OCI-LY3 (cell line): ENCODE data around the gene ETV6.

Experiments used
- H2AFZ ChIP-seq: fragments of 200-600, 300-600 bp; shearing (Covaris generic); 2 replicates; pipeline ENCODE4 v1.6.0; 2014; ENCODE audit warnings: antibody characterized with exemption, low read depth, low read length
- H3K27ac ChIP-seq: fragments of 200-600, 300-600 bp; sonication (generic); 2 replicates; pipeline ENCODE4 v1.5.1; 2014; ENCODE audit warnings: mild to moderate bottlenecking, low read length, moderate library complexity, mixed read lengths
- H3K27me3 ChIP-seq: fragments of 200-600, 300-600 bp; sonication (generic); 2 replicates; pipeline ENCODE4 v1.6.1; 2014; ENCODE audit warnings: low read depth, low read length, mixed read lengths
- H3K36me3 ChIP-seq: fragments of 200-600, 300-600 bp; sonication (generic); replicated peaks from 2 replicates; pipeline ENCODE3; 2014; ENCODE audit warnings: low read depth, low read length, mixed read lengths
- H3K4me1 ChIP-seq: fragments of 300-600, 200-600 bp; sonication (generic); 2 replicates; pipeline ENCODE4 v1.6.1; 2014; ENCODE audit warnings: low read length, mixed read lengths
- H3K4me2 ChIP-seq: fragments of 200-600, 300-600 bp; sonication (generic); 2 replicates; pipeline ENCODE4 v1.6.1; 2014; ENCODE audit warnings: low read length, mixed read lengths
- H3K4me3 ChIP-seq: fragments of 300-600, 200-600 bp; sonication (generic); 2 replicates; pipeline ENCODE4 v1.5.1; 2014; ENCODE audit warnings: antibody characterized with exemption, mild to moderate bottlenecking, low read length, moderate library complexity
- H3K79me2 ChIP-seq: fragments of 300-600, 200-600 bp; shearing (Covaris generic); 2 replicates; pipeline ENCODE4 v1.6.1; 2014; ENCODE audit warnings: mild to moderate bottlenecking, low read length, mixed read lengths
- H3K9ac ChIP-seq: fragments of 300-600, 200-600 bp; shearing (Covaris generic); 2 replicates; pipeline ENCODE4 v1.6.0; 2014; ENCODE audit warnings: mild to moderate bottlenecking, low read length, moderate library complexity
- H3K9me3 ChIP-seq: fragments of 200-600, 300-600 bp; shearing (Covaris generic); 2 replicates; pipeline ENCODE4 v1.6.1; 2014; ENCODE audit warnings: low read length, mixed read lengths; ENCODE audit not compliant: insufficient read depth
- H4K20me1 ChIP-seq: fragments of 200-600, 300-600 bp; sonication (generic); 2 replicates; pipeline ENCODE4 v1.6.1; 2016; ENCODE audit warnings: low read length, mixed read lengths; ENCODE audit not compliant: insufficient read depth
- EZH2phosphoT487 ChIP-seq: fragments of 200-600 bp; shearing (Covaris generic); IDR thresholded peaks from 2 replicates; pipeline ENCODE4 v1.6.1; 2018; ENCODE audit warnings: antibody characterized with exemption, mixed run types, low read depth
- TF ChIP-seq, protein P1 (sequence below): fragments of 200-600, 300-600 bp; sonication (generic); IDR thresholded peaks from 2 replicates; pipeline ENCODE4 v1.5.1; 2014; ENCODE audit warnings: antibody characterized with exemption, low read length, low read depth

The ETV6 gene

DNA sequence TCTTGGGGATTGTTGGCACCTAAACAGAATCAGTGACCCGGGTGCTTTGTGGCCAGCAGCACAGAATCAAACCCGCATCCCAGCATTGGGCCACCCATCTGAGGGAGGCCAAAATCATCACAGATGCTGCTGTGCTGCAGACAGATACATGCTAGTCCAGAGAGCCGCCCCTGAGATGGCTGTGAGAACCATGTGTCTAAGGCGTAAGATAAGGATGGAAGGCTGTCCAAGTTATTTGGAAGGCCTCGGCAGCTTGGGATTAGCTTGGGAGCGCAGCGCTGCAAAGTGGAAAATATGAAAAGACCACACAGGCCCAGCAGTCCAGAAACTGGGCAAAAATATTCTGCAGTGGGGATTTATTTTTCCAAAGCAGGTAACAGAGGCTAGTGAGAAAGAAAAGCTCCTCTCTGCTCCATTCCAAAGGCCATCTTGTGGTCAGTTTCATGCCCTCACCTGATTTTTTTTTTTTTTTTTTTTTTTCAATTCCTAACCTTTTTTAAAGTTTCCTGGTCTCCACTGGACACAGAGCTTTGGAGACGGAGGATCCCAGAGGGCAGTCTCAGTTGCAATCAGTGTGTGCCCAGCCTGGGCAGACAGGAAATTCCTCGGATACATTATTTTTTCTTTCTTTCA is 242.4 kb downstream of the ETV6 start:
- no peaks in the 10 kb centered on the region for H3K27me3 ChIP-seq
- H3K4me2 ChIP-seq, result no peak overlapping the region
- H3K9ac ChIP-seq, result no peak overlapping the region
- H3K4me1 ChIP-seq, result 0 out of 2 replicates have a peak, but pooled peaks cover 7% of the 10 kb centered on the region
- no peak overlapping the region for H3K27ac ChIP-seq
- no peak overlapping the region for H3K4me3 ChIP-seq
- H4K20me1 ChIP-seq, result no peaks in the 10 kb centered on the region
- no peaks in the 10 kb centered on the region; the same call in 1 of the 2 replicates for H3K9me3 ChIP-seq
- no peaks in the 10 kb centered on the region for H3K79me2 ChIP-seq
- no peak overlapping the region for H2AFZ ChIP-seq
- peaks cover 48% of the 10 kb centered on the region for H3K36me3 ChIP-seq
- TF ChIP-seq, protein P1, sequence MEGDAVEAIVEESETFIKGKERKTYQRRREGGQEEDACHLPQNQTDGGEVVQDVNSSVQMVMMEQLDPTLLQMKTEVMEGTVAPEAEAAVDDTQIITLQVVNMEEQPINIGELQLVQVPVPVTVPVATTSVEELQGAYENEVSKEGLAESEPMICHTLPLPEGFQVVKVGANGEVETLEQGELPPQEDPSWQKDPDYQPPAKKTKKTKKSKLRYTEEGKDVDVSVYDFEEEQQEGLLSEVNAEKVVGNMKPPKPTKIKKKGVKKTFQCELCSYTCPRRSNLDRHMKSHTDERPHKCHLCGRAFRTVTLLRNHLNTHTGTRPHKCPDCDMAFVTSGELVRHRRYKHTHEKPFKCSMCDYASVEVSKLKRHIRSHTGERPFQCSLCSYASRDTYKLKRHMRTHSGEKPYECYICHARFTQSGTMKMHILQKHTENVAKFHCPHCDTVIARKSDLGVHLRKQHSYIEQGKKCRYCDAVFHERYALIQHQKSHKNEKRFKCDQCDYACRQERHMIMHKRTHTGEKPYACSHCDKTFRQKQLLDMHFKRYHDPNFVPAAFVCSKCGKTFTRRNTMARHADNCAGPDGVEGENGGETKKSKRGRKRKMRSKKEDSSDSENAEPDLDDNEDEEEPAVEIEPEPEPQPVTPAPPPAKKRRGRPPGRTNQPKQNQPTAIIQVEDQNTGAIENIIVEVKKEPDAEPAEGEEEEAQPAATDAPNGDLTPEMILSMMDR, result no peak
- TF ChIP-seq EZH2phosphoT487, result no peak

GRCh38 chr12:11893998-11894397 is 244.5 kb downstream of the ETV6 start:
- H3K9me3 ChIP-seq, result no peaks in the 10 kb centered on the region; the same call in 1 of the 2 replicates
- TF ChIP-seq EZH2phosphoT487, result no peak
- TF ChIP-seq, protein P1, result no peak
- H3K27me3 ChIP-seq, result no peaks in the 10 kb centered on the region
- peaks cover 39% of the 10 kb centered on the region for H3K36me3 ChIP-seq
- no peaks in the 10 kb centered on the region for H4K20me1 ChIP-seq
- H3K4me1 ChIP-seq, result 0 out of 2 replicates have a peak, but pooled peaks cover 7% of the 10 kb centered on the region
- no peak overlapping the region for H3K4me2 ChIP-seq
- no peak overlapping the region for H3K27ac ChIP-seq
- H3K9ac ChIP-seq, result no peak overlapping the region
- no peak overlapping the region for H3K4me3 ChIP-seq
- no peak overlapping the region for H2AFZ ChIP-seq
- H3K79me2 ChIP-seq, result no peaks in the 10 kb centered on the region

DNA sequence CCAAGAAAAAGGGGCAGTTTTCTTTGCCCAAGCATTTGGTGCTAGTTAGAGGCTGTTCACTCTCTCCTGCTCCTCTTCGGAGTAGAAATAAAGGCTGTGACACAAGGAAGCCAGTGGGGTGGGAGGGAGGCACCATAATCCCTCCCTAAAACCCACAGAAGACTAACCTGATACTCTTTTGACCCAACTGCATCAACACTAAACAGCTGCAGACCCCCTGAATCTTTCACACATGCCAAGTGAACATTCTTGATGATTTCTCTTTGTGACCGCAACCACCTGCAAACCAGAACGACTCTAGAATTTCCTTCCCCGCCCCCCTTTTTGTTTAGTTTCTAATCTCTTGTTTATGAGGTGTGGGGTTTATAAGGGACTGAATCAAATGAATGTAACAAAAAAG is 245.4 kb downstream of the ETV6 start:
- TF ChIP-seq, protein P1, result no peak
- no peak for TF ChIP-seq EZH2phosphoT487
- Histone ChIP-seq H3K27me3 (no peaks in the 10 kb centered on the region), H3K4me3 (no peak overlapping the region), H3K9ac (no peak overlapping the region), H3K4me1 (0 out of 2 replicates have a peak, but pooled peaks cover 7% of the 10 kb centered on the region), H3K79me2 (no peaks in the 10 kb centered on the region), H3K27ac (no peak overlapping the region), H3K9me3 (no peaks in the 10 kb centered on the region; the same call in 1 of the 2 replicates), H4K20me1 (no peaks in the 10 kb centered on the region), H2AFZ (no peak overlapping the region), H3K4me2 (no peak overlapping the region), H3K36me3 (peaks cover 32% of the 10 kb centered on the region)

GRCh38 chr12:11895421-11896078 is 246.1 kb downstream of the ETV6 start:
- Histone ChIP-seq H3K27ac (no peak overlapping the region), H3K27me3 (no peaks in the 10 kb centered on the region), H3K79me2 (no peaks in the 10 kb centered on the region), H2AFZ (no peak overlapping the region), H3K4me1 (0 out of 2 replicates have a peak, but pooled peaks cover 7% of the 10 kb centered on the region), H4K20me1 (no peaks in the 10 kb centered on the region), H3K36me3 (peaks cover 32% of the 10 kb centered on the region), H3K9ac (no peak overlapping the region), H3K4me3 (no peak overlapping the region), H3K9me3 (no peaks in the 10 kb centered on the region; the same call in 1 of the 2 replicates), H3K4me2 (no peak overlapping the region)
- TF ChIP-seq, protein P1, result no peak
- TF ChIP-seq EZH2phosphoT487, result no peak
